ENCODE data around the gene MALAT1.

MALAT1 gene

GRCh38 chr11:65554057-65554818, 55.4 kb downstream of the MALAT1 start:
- in situ Hi-C loops (cut with HindIII; ENCODE audit: low sequenced_read_pairs): no loop called here

DNA sequence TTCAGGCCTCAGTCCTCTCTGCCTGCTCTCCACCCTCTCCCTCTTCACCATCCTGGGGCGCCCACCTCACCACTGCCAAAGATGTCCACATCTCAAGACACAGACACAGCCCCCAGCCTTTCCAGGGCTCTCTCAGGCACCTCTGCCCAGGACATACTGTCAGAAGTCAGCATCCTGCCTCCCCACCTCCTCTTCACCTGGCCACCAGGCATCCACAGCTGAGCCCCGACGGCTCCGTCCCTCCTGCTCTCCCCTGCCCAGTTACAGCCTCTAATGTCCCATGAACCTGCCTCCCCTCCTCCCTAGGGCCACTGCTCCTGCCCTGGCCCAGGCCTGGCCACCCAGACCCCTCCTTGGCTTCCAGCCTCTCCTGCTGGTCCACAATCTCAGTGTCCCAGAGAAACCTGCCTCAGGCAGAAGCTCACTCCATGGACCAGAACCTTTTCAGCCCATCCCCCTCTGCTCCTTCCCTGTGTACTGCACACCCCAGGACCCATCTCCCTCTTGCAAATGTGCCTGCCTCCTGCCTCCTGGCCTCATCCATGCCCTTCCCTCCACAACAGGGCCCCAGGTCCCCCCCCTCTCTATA, 56.1 kb downstream of the MALAT1 start:
- in situ Hi-C loops (cut with HindIII; ENCODE audit: low sequenced_read_pairs): loop anchor here (5.0 kb wide), 1 partner anchor 82 kb away; the partner anchor contains the start of gene SIPA1

DNA sequence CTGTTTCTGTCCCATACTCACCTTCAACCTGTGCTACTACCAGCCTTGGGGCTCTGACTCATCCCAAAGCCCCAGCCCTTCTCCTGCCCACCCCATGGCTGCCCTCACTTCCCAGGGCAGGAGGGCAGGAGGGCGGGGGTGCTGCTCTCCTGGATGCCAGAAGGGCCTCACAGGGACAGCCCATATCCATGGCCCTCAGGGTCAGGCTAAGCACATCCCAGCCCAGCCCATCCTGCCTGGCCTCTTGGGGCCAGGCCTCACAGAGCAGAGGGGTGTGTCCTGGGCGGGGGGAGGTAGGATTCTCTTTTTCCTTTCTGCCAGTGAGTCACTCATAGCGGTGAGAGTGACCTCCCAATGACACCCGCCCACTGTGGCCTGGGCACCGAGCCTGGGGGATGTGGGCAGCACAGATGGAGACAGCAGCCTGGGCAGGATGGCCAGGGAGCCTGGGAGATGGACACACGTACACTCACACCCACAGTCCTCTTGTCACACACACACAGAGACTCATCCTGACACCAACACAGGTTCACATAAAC, 56.9 kb downstream of the MALAT1 start:
- in situ Hi-C loops (cut with HindIII; ENCODE audit: low sequenced_read_pairs): loop anchor here (5.0 kb wide), 1 partner anchor 82 kb away; the partner anchor contains the start of gene SIPA1

Measured in endothelial cell of hepatic sinusoid (primary cell).